Effector CD4-positive, alpha-beta T cell (primary cell): ENCODE results near the gene CLPSL1.

Experiments
- DNase-seq: peaks from one replicate; pipeline ENCODE4 v3.0.0-alpha.2; 2020

The CLPSL1 gene

DNA sequence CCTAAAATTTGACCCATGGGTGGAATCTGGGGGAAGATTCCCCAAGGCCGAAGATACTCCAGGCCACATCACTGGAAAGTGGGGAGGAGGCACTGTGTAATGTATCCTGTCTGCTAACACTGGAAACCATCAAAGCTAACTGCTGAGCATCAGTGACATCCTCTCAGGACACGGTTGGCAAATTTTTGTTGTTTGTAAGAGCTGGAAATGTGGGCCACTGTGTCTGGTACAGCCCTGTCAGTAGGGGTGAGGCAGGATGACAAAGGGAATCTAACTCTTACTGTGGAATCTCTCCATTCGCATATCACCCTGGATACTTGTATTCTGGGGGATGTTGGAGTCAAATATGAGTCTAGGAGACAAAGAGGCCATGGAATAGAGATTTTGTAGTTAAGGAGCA lies 21.4 kb upstream of the CLPSL1 start:
- DNase-seq = no peak

DNA sequence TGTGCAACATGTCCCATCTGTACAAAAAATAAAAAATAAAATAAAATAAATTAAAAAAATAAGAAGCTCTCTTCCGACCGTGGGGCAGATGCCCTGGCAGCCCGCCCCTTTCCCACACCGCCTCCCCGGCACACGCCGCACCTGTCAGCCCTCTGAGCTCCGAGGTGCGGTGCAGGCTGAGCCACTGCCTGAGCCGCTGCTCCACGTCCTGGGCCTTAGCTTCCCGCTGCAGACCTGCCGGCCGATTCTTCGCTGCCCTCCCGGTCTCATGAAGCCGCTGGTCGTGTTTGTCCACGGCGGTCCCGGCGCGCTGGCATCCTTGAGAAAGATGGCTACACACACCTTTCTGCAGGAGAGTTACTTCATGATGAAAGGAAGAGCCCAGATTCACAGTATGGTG lies 15.1 kb upstream of the CLPSL1 start:
- DNase-seq = no peak

DNA sequence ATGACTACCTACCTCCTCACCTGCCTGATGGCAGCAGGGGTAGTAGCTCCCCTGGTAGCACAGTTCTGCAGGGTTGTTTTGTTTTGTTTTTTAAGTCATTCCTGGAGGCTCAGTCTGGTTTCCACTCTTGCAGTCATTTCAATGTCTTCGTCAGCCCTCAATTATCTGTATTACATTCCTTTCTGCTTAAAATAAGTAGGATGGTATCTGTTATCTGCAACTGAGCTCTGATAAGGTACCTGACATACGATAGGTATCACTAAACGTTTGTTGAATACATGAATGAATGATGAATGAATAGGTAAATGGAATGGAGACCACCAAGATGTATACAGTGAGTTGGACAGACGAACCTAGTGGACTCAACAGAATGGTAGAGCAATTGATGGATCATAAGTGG lies 11.6 kb upstream of the CLPSL1 start:
- DNase-seq = no peak

DNA sequence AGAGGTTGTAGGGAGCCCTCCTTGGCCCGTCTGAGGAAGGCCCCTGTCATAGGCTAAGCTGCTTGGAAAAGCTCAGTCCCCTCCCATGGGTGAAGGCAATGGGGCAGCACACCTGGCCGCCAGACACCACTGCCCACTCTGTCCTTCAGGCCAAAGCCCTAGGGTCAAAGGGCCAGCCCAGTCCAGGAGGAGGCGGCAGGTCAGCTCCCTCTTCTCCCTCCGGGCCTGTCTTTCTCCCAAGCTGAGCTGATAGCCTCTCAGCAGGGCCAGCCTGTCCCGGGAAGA lies 9.5 kb upstream of the CLPSL1 start:
- no peak for DNase-seq

DNA sequence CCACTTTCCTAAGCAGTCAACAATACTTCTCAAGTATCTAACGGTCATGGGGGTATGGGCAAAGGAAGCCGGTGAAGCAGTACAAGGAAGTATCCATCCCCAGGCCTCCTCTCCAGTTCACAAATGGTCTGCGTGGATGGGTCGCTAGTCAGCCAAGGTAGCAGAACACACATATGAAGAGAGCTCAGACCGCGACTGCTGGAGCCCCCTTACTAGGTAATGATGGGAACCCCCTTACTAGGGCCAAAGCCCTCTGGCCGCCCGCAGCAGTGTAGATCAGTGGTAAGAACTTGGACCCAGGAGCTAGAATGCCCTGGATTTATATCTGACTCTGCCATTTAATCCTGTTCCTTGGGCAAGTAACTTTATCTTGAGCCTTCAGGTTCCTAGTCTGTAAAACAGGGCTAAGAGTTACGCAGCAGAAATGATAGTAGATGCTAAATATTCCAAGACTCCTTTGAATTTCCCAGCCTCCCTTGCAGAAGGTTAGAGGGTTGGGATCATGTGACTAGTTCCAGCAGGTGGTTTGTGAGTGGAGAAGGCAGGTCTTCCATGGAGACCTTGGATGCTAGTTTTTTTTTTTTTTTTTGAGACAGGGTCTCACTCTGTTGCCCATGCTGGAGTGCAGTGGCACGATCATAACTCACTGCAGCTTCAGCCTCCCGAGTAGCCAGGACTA lies 6.6 kb upstream of the CLPSL1 start:
- DNase-seq = no peak

DNA sequence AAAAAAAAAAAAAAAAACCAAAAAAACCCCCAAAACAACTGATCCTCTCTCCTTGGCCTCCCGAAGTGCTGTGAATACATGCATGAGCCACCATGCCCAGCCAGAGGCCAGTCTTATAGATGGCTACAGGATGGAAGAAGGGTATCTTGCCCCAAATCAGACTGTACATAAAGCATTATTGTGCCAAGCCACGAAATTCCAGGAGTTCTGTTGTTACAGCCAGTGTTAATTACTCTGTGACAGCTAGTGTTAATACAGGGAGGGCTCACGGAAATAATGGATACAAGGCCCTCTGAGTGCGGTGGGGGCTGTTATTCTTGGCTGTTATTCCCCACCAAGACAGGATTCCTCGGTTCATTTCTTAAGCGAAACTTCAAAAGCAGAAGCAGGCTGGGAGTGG lies 5.8 kb upstream of the CLPSL1 start:
- no peak for DNase-seq

DNA sequence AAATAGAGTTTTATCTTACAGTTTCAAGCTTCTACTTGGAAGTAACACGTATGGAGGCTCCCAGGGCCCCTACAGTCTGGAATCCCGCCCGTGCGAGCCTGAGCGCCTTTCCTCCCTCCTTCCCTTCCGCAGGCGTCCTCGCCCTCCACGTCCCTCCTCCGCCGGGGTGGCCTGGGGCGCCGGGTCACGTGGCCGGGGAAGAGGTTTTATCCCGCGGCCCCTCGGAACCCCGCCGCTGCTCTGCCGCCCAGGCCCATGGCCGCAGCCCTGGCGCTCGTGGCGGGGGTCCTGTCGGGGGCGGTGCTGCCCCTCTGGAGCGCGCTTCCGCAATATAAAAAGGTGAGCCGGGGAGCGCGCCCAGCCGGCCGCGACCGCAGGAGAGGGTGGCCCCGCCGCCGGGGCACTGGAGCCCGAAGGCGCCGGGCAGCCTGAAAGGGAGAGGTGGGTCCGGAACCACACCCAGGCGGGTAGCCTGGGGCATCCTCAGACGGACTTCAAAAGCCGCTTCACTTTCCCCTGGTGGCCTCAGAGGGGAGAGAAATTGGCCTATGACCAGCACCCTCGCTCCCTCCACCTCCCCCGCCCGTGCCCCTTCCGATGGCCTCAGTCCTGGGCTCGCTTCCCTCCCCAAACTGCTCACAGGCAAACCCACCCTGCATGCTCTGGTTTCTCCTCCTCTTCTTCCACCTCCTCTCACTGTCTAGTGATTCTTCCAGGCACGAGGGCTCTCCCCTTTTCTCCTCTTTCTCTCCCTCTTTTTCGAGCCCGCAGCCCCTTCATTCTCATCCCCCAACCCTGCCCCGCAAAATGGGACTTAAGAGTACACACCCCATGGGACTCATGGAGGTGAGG lies 4.2 kb upstream of the CLPSL1 start, which contains the start of gene CLPSL2:
Gene CLPSL2 (plus strand): TSS at position 235 of the 852 bp plus-strand sequence. CDS start 21 bp downstream, at position 256.
- DNase-seq = no peak

DNA sequence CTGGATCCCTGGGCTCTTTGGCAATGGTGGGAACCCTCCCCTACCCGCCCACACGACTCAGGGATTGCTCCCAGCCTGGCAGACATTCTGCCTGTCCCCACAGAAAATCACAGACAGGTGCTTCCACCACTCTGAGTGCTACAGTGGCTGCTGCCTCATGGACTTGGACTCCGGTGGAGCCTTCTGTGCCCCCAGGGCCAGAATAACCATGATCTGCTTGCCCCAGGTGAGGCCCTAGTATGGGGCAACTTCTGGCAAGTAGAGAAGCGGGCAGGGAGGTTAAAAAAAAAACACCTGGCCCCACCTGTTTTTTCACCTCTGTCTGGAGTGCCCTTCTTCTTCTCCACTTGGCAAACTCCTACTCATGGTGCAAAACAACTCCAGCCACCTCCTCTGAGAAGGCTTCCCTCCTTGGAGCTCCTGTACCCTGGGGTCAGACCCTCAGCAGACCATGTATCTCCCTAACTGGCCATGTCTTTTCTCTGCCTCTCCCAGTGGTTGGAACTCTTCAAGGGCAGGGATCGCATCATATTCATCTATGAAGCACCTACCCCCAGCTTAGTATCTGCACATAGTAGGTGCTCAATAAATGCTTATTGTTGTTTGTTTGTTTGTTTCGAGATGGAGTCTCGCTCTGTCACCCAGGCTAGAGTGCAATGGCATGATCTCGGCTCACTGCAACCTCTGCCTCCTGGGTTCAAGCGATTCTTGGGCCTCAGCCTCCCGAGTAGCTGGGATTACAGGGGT lies 3.3 kb upstream of the CLPSL1 start:
- no peak for DNase-seq

DNA sequence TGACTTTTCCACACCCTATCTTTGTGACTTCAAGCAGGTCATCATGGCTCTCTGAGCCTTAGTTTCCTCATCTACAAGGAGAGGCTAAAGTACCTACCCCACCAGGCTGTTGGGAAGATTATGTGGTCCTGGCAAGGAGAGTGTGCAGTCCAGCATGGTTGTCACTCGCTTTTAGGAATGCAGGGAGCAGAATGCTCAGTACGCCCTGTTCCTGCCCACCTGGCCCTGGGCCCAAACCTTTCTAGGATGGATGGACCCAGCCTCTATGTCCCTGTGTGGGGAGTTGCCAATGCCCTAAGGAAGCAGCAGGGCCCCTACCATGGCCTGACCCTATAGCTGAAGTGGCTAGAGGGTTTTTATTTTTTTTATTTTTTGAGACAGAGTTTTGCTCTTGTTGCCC lies 2.4 kb upstream of the CLPSL1 start:
- DNase-seq = no peak

DNA sequence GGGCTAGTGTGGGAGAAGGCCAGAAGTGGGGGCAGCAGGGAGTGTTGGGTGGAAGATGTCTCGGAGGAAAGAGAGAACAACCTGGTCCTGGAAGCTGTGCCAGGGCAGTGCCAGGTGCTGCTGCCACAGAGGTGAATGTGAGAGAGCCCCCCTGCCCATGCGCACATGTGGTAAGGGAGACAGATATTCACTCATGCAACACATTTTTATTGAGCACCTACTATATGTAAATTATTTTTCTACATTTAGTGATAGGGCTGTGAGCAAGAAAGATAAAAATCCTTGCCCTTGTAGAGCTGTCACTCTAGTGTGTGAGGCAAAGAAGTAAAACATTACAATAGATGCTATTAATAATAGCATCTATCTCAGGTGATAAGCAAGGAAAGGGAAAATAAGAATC lies 471 bp downstream of the CLPSL1 start:
- no peak for DNase-seq

DNA sequence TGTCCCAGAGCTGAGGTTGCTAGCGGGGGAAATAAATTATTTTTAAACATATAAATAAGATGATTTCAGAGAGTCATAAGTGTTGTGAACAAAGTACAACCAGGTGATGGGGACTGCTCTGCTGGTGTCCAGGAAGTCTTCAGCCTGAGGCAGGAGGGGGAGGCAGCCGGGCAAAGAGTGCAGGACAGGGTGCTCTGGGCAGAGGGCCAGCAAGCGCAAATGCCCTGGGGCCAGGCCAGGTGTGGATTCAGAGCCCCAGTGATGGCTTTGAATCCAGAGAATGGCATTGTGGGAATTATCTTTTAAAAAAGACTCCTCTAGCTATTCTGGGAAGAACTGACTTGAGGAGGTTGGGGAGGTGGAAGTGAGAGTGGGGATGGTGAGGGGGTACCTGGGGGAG lies 1.6 kb downstream of the CLPSL1 start:
- no peak for DNase-seq

DNA sequence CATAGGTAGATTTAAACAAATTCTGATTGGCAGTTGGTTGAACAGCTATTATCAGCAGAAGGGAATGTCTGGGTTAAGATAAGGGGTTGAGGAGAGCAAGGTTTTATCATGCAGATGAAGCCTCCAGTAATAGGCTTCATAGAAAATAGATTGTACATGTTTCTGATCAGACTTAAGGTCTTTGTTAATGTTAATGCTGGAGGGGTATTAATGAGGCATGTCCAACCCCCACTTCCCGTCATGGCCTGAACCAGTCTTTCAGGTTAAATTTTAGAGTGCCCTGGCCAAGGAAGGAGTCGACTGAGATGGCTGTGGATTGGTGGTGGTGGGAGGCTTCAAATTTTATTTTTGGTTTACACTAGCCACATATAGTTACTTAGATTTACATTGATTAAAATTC lies 3.4 kb downstream of the CLPSL1 start:
- no peak for DNase-seq

DNA sequence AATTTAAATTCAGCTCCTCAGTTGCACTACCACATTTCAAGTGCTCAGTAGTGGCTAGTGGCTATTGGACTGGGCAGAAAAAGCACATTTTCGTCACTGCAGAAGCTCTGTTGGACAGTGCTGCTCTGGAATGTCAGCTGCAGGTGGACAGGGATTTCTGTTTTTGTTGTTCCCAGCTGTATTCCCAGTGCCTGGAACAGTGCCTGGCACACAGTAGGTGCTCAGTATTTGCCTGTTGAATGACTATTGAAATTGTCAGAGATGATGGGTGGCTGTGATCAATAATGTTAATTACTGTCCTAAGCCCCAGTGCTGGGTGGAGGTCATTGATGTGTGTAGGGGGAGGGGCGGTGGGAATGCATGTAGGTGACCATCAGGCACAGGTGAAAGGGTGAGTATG lies 5.5 kb downstream of the CLPSL1 start:
- no peak for DNase-seq

DNA sequence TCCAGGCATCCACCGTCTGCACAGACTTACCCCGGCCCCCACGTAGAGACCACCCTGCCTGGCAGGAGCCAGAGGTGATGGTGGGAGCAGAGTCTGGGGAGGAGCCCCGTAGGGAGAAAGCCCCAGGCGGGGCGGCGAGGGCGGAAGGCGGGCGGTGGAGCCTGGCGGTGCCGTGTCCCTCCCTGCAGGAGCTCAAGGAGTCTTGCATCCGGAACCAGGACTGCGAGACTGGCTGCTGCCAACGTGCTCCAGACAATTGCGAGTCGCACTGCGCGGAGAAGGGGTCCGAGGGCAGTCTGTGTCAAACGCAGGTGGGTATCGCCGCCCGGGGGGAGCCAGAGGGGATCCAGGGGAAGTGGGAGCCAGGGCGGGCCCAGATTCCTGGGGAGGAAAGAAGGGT lies 6.0 kb downstream of the CLPSL1 start:
- no peak for DNase-seq

DNA sequence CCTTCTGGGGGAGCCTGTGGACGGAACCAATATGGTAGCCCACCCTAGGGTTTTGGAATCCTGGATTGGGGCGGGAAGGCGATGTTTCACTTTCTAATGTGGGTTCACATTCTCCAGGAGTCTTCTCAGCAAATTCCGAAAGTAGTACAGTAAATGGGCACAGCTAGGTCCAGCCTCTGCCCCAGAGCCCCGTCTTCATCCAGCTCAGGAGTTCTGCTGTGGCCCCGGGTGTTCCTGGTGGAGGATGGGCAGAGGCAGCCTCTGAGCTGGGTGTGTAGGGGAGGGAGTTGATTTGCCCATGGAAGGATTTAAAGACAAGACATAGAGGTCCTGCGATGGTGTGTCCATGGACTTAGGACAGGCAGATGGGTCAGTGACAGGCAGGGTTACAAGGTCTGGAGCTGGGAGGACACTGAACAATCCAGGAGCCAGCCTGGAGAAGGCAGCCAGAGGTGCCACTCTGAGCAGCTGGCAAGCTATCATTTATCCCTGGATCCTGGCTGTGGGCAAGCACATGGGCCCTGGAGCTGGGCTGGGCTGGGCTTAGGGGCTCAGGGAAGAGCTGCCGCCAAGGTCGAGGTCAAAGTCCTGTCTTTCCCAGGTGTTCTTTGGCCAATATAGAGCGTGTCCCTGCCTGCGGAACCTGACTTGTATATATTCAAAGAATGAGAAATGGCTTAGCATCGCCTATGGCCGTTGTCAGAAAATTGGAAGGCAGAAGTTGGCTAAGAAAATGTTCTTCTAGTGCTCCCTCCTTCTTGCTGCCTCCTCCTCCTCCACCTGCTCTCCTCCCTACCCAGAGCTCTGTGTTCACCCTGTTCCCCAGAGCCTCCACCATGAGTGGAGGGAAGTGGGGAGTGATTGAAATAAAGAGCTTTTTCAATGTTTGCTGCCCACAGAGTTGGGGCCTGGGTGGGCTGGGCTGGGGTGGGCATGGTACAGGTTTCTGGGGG lies 6.7 kb downstream of the CLPSL1 start:
- no peak for DNase-seq

DNA sequence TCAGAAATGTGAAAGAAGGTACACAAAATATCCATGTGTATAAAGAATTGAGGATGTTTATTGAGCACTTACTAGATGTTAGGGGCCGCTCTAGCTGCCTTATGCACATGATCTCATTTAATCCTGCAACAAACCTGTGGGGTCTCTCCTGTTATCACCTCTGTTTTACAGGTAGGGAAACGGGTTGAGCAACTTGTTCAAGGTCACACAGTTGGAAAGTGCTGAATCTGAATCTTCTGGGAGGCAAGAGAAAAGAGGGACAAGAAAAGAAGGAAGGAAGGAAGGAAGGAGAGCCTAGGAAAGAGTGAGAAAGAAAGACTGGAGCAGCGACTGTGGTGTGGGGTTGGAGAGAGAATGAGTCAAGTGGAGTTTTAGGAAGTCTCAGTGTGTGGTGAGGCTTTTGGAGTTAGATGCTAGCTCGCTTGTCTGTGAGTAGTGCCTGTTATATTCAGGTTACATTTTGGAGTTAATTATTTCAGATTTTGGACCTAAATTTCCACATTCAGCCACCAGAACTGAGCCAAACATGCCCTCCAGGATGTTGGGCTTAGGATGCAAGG lies 7.7 kb downstream of the CLPSL1 start:
- DNase-seq = no peak

DNA sequence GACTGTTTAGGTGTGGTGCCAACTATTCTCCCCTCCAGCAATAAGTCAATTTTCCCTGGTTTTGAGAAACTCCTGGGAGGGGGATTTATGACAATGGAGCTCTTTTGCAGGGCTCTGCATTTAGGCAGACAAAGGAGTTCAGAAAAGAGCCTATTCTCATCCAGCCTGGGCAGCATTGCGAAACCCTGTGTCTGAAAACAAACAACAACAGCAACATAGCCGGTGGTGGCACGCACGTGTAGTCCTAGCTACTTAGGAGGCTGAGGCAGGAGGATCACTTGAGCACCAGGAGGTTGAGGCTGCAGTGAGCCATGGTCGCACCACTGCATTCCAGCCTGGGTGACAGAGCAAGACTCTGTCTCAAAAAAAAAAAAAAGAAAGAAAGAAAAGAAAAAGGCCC lies 9.9 kb downstream of the CLPSL1 start:
- no peak for DNase-seq

DNA sequence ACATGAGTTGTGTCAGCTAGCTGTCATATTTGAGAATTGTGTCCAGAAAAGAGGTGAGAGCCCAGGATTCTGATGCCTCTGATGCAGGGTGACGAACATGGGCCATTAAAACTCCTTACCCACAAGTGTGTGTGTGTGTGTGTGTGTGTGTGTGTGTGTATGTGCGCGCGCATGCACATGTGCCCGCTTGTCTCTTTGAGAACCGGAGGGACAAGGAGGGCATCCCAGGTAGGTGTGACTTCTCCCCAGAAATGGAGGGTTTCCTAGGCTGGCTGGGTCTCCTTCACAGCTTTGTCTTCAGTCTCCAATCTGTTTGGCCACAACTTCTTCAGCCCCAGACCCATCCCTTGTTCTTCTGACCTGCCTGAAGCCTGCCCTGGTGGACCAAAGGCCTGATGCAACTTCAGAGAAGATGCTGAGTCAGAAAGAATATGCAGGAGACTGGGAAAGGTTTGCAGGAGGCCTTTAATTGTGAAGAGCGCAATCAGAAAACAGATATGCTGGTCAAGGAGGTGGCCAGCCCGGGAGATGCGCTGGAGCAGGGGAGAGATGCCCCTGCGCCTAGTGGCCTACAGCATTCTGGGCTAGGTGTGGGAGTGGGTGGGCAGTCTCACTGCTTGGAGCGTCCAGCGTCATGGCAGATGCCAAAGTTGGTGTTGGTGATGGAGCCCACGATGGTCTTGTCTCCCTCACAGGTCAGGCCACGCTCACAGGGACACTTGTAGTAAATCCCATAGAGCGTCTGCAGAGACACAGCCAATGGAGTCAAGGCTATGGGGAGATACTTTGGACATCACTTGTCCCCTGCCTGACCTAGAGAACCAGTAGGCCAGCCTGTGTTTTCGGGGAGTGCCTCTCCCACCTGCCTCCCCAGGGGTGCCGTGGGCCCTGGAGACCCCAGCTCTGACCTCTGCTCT lies 14.0 kb downstream of the CLPSL1 start:
- no peak for DNase-seq

DNA sequence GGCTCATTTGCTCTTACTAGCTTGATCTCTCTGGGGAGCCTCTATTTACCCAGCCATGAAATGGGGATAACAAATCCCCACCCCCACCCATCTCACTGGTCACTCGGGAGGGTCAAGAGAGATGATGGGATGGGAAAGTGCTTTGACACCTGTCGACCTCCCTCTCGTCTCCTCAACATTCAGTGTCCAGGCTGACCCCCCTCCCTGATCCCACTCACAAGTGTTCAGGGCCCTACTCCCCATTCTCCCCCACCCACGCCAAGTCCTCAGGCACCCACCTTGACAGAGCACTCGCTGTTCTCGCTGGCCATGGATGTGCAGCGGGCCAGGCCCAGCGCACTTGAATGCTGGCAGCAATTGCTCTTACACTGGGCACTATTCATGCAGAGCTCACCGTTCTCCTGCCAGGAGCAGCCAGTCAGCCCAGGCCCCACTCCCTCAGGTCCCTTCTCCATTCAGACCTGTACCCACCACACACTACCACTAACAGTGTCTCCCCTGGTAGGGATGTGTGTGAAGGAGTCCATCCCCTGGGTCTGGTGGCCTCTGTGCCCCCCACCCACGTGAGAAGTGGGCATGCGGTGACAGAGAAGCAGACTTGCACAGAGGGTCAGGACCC lies 14.7 kb downstream of the CLPSL1 start:
- DNase-seq = no peak

DNA sequence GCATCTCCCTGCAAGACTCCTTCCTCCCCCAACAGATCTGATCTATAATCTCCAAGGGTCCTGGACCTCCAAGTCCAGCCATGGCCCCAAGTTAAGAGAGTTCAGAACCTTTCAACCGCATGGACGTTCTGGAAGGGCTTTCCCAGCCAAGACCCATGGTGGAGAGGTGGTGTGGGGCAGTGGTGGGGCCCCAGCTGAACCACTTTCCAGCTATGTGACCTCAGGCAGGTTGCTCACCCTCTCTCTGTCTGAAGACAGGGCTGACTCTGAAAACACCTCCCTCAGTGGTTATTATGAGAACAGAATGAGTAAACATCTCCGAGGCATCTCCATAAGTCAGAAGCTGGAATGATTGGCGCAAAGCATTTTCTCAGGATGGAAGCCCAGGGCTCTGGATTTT lies 15.4 kb downstream of the CLPSL1 start:
- DNase-seq = no peak
